Measurements from ENCODE around the gene CCDC146.

Gene CCDC146

GRCh38 chr7:77288676-77289320 is 166.4 kb downstream of the CCDC146 start:
- ATAC-seq (ENCODE audit: insufficient read depth, low read depth): no peak
- Histone ChIP-seq H3K36me3 (ENCODE audit: insufficient read depth, low read length) (peaks cover 25% of the 10 kb centered on the region; the same call in 1 of the 2 replicates), H2AFZ (ENCODE audit: low read depth, low read length) (no peak overlapping the region), H3K9ac (ENCODE audit: low read depth, low read length) (no peak overlapping the region), H3K4me3 (ENCODE audit: low read depth in 1 of 2, low read length in 2 of 2) (no peak overlapping the region), H3K27ac (ENCODE audit: low read length) (no peak overlapping the region), H3K79me2 (ENCODE audit: insufficient read depth, low read length) (no peaks in the 10 kb centered on the region), H3K27me3 (ENCODE audit: insufficient read depth, low read length, poor library complexity) (no peaks in the 10 kb centered on the region), H3K9me3 (ENCODE audit: insufficient read depth, low read length, severe bottlenecking) (no peaks in the 10 kb centered on the region), H3K4me2 (ENCODE audit: insufficient read depth, low read length) (no peak overlapping the region), H3K4me1 (ENCODE audit: insufficient read depth, low read length) (no peaks in the 10 kb centered on the region), H4K20me1 (ENCODE audit: insufficient read depth, low read length) (no peaks in the 10 kb centered on the region)
- TF ChIP-seq EZH2 (IDR thresholded peaks at IDR 0.05; ENCODE audit: borderline replicate concordance, low read depth, low read length, severe bottlenecking): no peak
- TF ChIP-seq CTCF (IDR thresholded peaks at IDR 0.05; ENCODE audit: borderline replicate concordance, extremely low read depth, low read length, poor library complexity, severe bottlenecking): no peak
- DNase-seq: no peak

GRCh38 chr7:77289387-77289786 is 167.0 kb downstream of the CCDC146 start:
- Histone ChIP-seq H3K4me1 (ENCODE audit: insufficient read depth, low read length) (no peaks in the 10 kb centered on the region), H3K4me3 (ENCODE audit: low read depth in 1 of 2, low read length in 2 of 2) (no peak overlapping the region), H2AFZ (ENCODE audit: low read depth, low read length) (no peak overlapping the region), H3K9ac (ENCODE audit: low read depth, low read length) (no peak overlapping the region), H4K20me1 (ENCODE audit: insufficient read depth, low read length) (no peaks in the 10 kb centered on the region), H3K79me2 (ENCODE audit: insufficient read depth, low read length) (no peaks in the 10 kb centered on the region), H3K4me2 (ENCODE audit: insufficient read depth, low read length) (no peak overlapping the region), H3K27ac (ENCODE audit: low read length) (no peak overlapping the region), H3K27me3 (ENCODE audit: insufficient read depth, low read length, poor library complexity) (no peaks in the 10 kb centered on the region), H3K9me3 (ENCODE audit: insufficient read depth, low read length, severe bottlenecking) (no peaks in the 10 kb centered on the region), H3K36me3 (ENCODE audit: insufficient read depth, low read length) (peaks cover 28% of the 10 kb centered on the region; the same call in 1 of the 2 replicates)
- TF ChIP-seq CTCF (IDR thresholded peaks at IDR 0.05; ENCODE audit: borderline replicate concordance, extremely low read depth, low read length, poor library complexity, severe bottlenecking) (no peak), EZH2 (IDR thresholded peaks at IDR 0.05; ENCODE audit: borderline replicate concordance, low read depth, low read length, severe bottlenecking) (no peak)
- ATAC-seq (ENCODE audit: insufficient read depth, low read depth) (no peak), DNase-seq (no peak)

GRCh38 chr7:77290425-77290824 is 168.0 kb downstream of the CCDC146 start:
- no peak overlapping the region for H2AFZ ChIP-seq (ENCODE audit: low read depth, low read length)
- H3K27ac ChIP-seq (ENCODE audit: low read length): no peak overlapping the region
- no peak for DNase-seq
- no peaks in the 10 kb centered on the region for H3K4me1 ChIP-seq (ENCODE audit: insufficient read depth, low read length)
- no peak for ATAC-seq (ENCODE audit: insufficient read depth, low read depth)
- H3K4me2 ChIP-seq (ENCODE audit: insufficient read depth, low read length): no peak overlapping the region
- H4K20me1 ChIP-seq (ENCODE audit: insufficient read depth, low read length): no peaks in the 10 kb centered on the region
- TF ChIP-seq CTCF (IDR thresholded peaks at IDR 0.05; ENCODE audit: borderline replicate concordance, extremely low read depth, low read length, poor library complexity, severe bottlenecking) (no peak), EZH2 (IDR thresholded peaks at IDR 0.05; ENCODE audit: borderline replicate concordance, low read depth, low read length, severe bottlenecking) (no peak)
- no peaks in the 10 kb centered on the region for H3K27me3 ChIP-seq (ENCODE audit: insufficient read depth, low read length, poor library complexity)
- H3K9ac ChIP-seq (ENCODE audit: low read depth, low read length): no peak overlapping the region
- peaks cover 30% of the 10 kb centered on the region; the same call in 1 of the 2 replicates for H3K36me3 ChIP-seq (ENCODE audit: insufficient read depth, low read length)
- no peaks in the 10 kb centered on the region for H3K79me2 ChIP-seq (ENCODE audit: insufficient read depth, low read length)
- no peaks in the 10 kb centered on the region for H3K9me3 ChIP-seq (ENCODE audit: insufficient read depth, low read length, severe bottlenecking)
- no peak overlapping the region for H3K4me3 ChIP-seq (ENCODE audit: low read depth in 1 of 2, low read length in 2 of 2)
